ENCODE data around the gene INPP5E.
"Not testable (repeated sequence)": the region's sequence is repeated elsewhere in the genome, so short reads cannot be mapped to it uniquely, and the experiment has no call there.

INPP5E gene

GRCh38 chr9:136425367-136425766 lies 14.3 kb downstream of the INPP5E start:
- not testable (repeated sequence) for DNase-seq

- no peak for DNase-seq
Measured at GRCh38 chr9:136424750-136425362, 14.8 kb downstream of the INPP5E start.

GRCh38 chr9:136423432-136424146 lies 16.1 kb downstream of the INPP5E start:
- DNase-seq: no peak

- DNase-seq: no peak
Measured at GRCh38 chr9:136422876-136423275, 16.8 kb downstream of the INPP5E start.

GRCh38 chr9:136421791-136422190 lies 17.9 kb downstream of the INPP5E start:
- no peak for DNase-seq

GRCh38 chr9:136419092-136419420 lies 20.6 kb downstream of the INPP5E start:
- DNase-seq: no peak

- DNase-seq: no peak
Measured at GRCh38 chr9:136418182-136419091, 21.2 kb downstream of the INPP5E start.

- DNase-seq: no peak
Measured at GRCh38 chr9:136416914-136417313, 22.7 kb downstream of the INPP5E start.

GRCh38 chr9:136416427-136416826 lies 23.2 kb downstream of the INPP5E start:
- no peak for DNase-seq

GRCh38 chr9:136412962-136413361 lies 26.7 kb downstream of the INPP5E start:
- DNase-seq: no peak

GRCh38 chr9:136411378-136411777 lies 28.3 kb downstream of the INPP5E start:
- DNase-seq: no peak

GRCh38 chr9:136410500-136411287 lies 29.0 kb downstream of the INPP5E start, which contains the start of the genes ENTR1 and PMPCA:
Gene ENTR1 (minus strand): TSS chr9:136410614. CDS start chr9:136410397, 217 bp downstream.
Gene PMPCA (plus strand): TSS chr9:136410658. CDS start chr9:136410669, 11 bp downstream.
- peak; percentile 92 to 94 for DNase-seq

GRCh38 chr9:136409557-136410455 lies 29.8 kb downstream of the INPP5E start:
- DNase-seq: peak; percentile 19 to 22

- DNase-seq: no peak
Measured at GRCh38 chr9:136407911-136408310, 31.7 kb downstream of the INPP5E start.

- not testable (repeated sequence) for DNase-seq
Measured at GRCh38 chr9:136407061-136407460, 32.6 kb downstream of the INPP5E start.

GRCh38 chr9:136405904-136406303 lies 33.7 kb downstream of the INPP5E start:
- not testable (repeated sequence) for DNase-seq

- no peak for DNase-seq
Measured at GRCh38 chr9:136405481-136405880, 34.2 kb downstream of the INPP5E start.

GRCh38 chr9:136404801-136405136 lies 34.9 kb downstream of the INPP5E start:
- no peak for DNase-seq

- peak; percentile 26 to 63 for DNase-seq
Measured at GRCh38 chr9:136403915-136404800, 35.5 kb downstream of the INPP5E start.

GRCh38 chr9:136403538-136403914 lies 36.1 kb downstream of the INPP5E start:
- DNase-seq: peak; percentile 74 to 86

GRCh38 chr9:136402067-136402466 lies 37.6 kb downstream of the INPP5E start:
- no peak for DNase-seq

All from CD4-positive, alpha-beta T cell treated with Interleukin-1 beta for 1 hour (primary cell).